ENCODE measurements around the gene TAAR9. TPM values are rescaled to one million over a fixed set of nuclear protein-coding genes. Genes with fewer than 3 reads are reported as not detected.

TAAR9 gene
- total RNA-seq: not detected

DNA sequence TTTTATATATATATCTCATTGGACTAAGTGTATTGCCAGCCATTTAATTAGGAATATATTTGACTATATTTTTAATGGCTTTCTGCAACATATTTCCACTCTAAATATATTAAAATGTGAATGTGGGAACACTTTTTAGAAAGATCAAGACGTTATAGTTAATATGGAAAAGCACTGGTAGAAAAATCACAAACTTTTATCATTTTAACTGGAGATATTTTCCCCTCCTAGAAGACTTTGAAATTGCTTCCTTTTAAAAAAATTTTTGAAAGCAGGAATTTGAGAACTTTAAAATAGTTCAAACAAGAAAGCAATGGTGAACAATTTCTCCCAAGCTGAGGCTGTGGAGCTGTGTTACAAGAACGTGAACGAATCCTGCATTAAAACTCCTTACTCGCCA is at the start of gene TAAR9:
TSS of gene TAAR9 (plus strand) at position 301 of the 400 bp plus-strand sequence. CDS start at position 314, 13 bp downstream.
- intact Hi-C loops (cut with DNase I, micrococcal nuclease): loop anchor here in 1 of 2 experiments (10.0 kb wide), 1 partner anchor 127 kb away; no protein-coding TSS in a partner anchor
- Mint-ChIP-seq H3K27me3 (peaks cover 18% of the 10 kb centered on the region), H3K9me3 (ENCODE audit: low read depth) (no peaks in the 10 kb centered on the region), H3K36me3 (ENCODE audit: low read depth) (no peaks in the 10 kb centered on the region), H3K27ac (no peak within 1 kb of the TSS), H3K4me1 (no peaks in the 10 kb centered on the region), H3K4me3 (no peak within 1 kb of the TSS)
- ATAC-seq (no peak), DNase-seq (no peak)
- ChIA-PET CTCF (interaction anchor here (0.6 to 1.5 kb wide), 2 partner anchors 261 to 1548 kb away, joined by 3 to 6 read pairs; partner anchors contain the start of gene SLC18B1), POLR2A (no interaction called here)

GRCh38 chr6:132489376-132489775 is 48.7 kb upstream of the TAAR9 start:
- ATAC-seq (no peak), DNase-seq (no peak)
- CTCF ChIA-PET: interaction anchor here (1.2 to 10.5 kb wide), 2 partner anchors 41 to 209 kb away, joined by 3 to 228 read pairs; no protein-coding TSS in a partner anchor
- no peaks in the 10 kb centered on the region for H3K27me3 Mint-ChIP-seq
- H3K4me1 Mint-ChIP-seq: peaks cover 17% of the 10 kb centered on the region
- POLR2A ChIA-PET: no interaction called here
- intact Hi-C loops (cut with DNase I, micrococcal nuclease): loop anchor here in 1 of 2 experiments (10.0 kb wide), 1 partner anchor 565 kb away; no protein-coding TSS in a partner anchor
- H3K9me3 Mint-ChIP-seq (ENCODE audit: low read depth): peaks cover 1% of the 10 kb centered on the region
- H3K4me3 Mint-ChIP-seq: no peak overlapping the region
- peaks cover 13% of the 10 kb centered on the region for H3K36me3 Mint-ChIP-seq (ENCODE audit: low read depth)
- H3K27ac Mint-ChIP-seq: no peak overlapping the region

DNA sequence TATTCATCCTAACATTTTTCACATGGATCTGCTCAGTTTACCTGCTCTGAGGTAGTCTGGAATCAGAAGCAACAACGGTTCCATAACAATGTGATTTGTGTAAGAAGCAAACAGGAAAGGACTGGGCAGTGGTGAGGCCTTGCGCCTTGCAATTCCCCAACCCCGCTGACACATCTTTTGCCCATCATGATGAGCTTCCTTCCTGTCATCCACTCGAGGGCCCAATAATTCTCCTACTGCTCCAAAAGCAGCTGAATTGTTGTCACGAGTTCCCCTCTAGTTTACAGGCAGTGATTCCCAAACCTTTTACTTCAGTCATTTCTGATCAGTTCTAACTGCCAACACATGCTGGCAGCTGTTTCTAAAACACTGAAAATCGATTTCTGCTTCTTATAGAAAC is 48.1 kb upstream of the TAAR9 start:
- H3K27me3 Mint-ChIP-seq: no peaks in the 10 kb centered on the region
- intact Hi-C loops (cut with DNase I, micrococcal nuclease): no loop called here
- ATAC-seq (no peak), DNase-seq (no peak)
- peaks cover 19% of the 10 kb centered on the region for H3K36me3 Mint-ChIP-seq (ENCODE audit: low read depth)
- H3K4me3 Mint-ChIP-seq: no peak overlapping the region
- H3K4me1 Mint-ChIP-seq: peaks cover 24% of the 10 kb centered on the region
- H3K27ac Mint-ChIP-seq: no peak overlapping the region
- POLR2A ChIA-PET: no interaction called here
- CTCF ChIA-PET: interaction anchor here (1.2 to 10.5 kb wide), 2 partner anchors 41 to 210 kb away, joined by 3 to 228 read pairs; no protein-coding TSS in a partner anchor
- H3K9me3 Mint-ChIP-seq (ENCODE audit: low read depth): peaks cover 7% of the 10 kb centered on the region

DNA sequence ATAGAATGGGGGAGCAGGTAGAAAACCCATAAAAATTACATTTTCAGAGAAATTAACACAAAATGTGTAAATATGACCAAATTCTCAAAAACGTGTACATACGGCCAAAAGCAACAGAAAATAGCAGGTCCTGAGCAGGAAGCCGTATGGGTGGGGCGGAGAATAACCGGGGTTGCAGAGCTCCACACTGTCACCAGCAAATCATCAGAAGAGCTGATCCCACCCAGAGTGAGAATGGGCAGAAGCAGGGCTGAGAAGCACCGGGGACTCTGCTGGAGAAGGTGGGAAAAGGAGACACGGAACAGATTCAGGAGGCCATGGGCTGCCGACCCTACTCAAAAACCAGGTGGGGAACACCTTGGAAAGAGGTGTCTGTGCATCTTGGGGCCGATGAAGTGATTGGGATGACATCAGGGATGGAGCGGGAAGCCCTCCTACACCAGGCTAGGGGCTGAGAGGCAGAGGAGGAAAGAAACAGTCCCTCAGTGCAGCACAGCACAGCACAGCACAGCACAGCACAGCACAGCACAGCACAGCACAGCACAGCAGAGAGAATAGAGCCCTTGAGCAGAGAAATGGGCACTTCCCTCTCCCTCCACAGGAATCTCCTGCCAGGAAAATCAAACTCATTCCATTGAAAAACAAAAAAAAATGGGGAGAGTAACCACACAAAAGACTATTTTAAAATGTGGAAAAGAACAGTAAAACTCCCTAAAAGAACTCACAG is 47.4 kb upstream of the TAAR9 start:
- Mint-ChIP-seq H3K27me3 (no peaks in the 10 kb centered on the region), H3K36me3 (ENCODE audit: low read depth) (peaks cover 20% of the 10 kb centered on the region), H3K27ac (no peak overlapping the region), H3K9me3 (ENCODE audit: low read depth) (peaks cover 7% of the 10 kb centered on the region), H3K4me1 (peaks cover 30% of the 10 kb centered on the region), H3K4me3 (no peak overlapping the region)
- CTCF ChIA-PET: interaction anchor here (1.2 to 10.5 kb wide), 2 partner anchors 40 to 211 kb away, joined by 3 to 228 read pairs; no protein-coding TSS in a partner anchor
- POLR2A ChIA-PET: no interaction called here
- intact Hi-C loops (cut with DNase I, micrococcal nuclease): no loop called here
- ATAC-seq: no peak
- DNase-seq: no peak

DNA sequence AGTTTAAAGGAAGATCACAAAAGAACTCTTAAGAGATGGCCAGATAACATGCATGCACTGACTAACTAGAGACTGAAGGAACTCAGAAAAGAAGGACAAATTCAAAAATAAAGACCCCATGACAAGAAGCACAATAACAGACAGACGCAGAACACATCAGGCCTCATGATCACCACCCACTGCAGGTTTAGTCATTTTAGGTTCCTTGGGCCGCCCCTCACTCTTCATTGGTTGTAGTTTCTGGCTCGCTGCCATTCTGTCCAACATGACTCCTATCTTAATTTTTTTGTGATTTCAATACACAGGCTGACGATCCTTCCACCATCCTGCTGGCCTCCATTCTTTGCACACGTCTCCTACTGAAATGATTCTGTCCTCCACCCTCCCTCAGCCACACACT is 46.8 kb upstream of the TAAR9 start:
- no peak for ATAC-seq
- intact Hi-C loops (cut with DNase I, micrococcal nuclease): no loop called here
- DNase-seq: peak; percentile 52
- no peaks in the 10 kb centered on the region for H3K27me3 Mint-ChIP-seq
- H3K9me3 Mint-ChIP-seq (ENCODE audit: low read depth): peaks cover 7% of the 10 kb centered on the region
- no peak overlapping the region for H3K4me3 Mint-ChIP-seq
- no peak overlapping the region for H3K27ac Mint-ChIP-seq
- POLR2A ChIA-PET: no interaction called here
- CTCF ChIA-PET: interaction anchor here (1.3 kb wide), 1 partner anchor 193 kb away, joined by 3 read pairs; no protein-coding TSS in a partner anchor
- peaks cover 36% of the 10 kb centered on the region for H3K4me1 Mint-ChIP-seq
- peaks cover 20% of the 10 kb centered on the region for H3K36me3 Mint-ChIP-seq (ENCODE audit: low read depth)

DNA sequence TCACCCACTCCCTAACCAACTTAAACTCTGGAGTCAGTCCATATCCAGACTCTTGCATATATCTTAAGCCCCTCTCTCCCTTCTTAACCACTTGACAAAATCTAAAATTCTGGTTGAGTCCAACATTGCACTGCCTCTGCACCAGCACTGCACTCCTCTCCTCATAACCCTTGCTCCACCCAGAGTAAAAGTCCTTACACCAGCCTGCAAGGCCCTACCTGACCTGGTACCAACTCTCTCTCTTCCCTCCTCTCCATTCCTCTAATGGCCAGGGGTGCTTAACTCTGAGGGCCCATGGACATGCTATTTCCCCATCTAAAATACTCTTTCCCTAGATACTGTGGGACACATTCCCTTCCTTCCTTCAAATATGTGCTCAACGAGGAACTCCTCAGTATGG is 46.2 kb upstream of the TAAR9 start:
- CTCF ChIA-PET: interaction anchor here (1.3 kb wide), 1 partner anchor 194 kb away, joined by 3 read pairs; no protein-coding TSS in a partner anchor
- no peaks in the 10 kb centered on the region for H3K27me3 Mint-ChIP-seq
- intact Hi-C loops (cut with DNase I, micrococcal nuclease): no loop called here

DNA sequence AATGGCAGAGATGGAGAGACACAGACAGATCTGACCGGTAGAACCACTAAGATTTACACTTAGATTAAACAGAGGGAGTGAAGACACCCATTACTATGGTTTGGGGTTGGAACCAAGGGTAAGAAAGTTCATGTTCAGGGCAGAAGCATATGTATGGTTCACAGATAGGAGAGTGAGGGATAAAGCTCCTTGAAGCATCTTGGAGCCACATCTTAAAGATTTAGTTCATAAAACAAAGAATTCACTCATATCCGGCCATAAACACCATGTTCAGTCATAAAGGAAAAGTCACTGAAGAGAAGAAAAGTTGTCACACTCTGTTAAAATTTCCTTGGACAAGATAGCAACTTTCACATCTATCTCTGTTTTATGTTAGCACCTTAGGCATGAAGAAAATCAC is 43.1 kb upstream of the TAAR9 start:
- Mint-ChIP-seq H3K4me3 (no peak overlapping the region), H3K4me1 (peaks cover 39% of the 10 kb centered on the region), H3K27ac (peak overlapping the region; percentile 14), H3K27me3 (no peaks in the 10 kb centered on the region), H3K9me3 (ENCODE audit: low read depth) (peaks cover 7% of the 10 kb centered on the region), H3K36me3 (ENCODE audit: low read depth) (peaks cover 36% of the 10 kb centered on the region)
- DNase-seq (no peak), ATAC-seq (peak; percentile 81)
- CTCF ChIA-PET: interaction anchor here (1.1 to 4.2 kb wide), 3 partner anchors 10 to 215 kb away, joined by 5 to 32 read pairs (median 23); partner anchors contain the start of gene STX7
- POLR2A ChIA-PET: no interaction called here
- intact Hi-C loops (cut with DNase I, micrococcal nuclease): no loop called here

More for the DNA sequence above, 46.2 kb upstream of the TAAR9 start:
- DNase-seq (no peak), ATAC-seq (no peak)
- Mint-ChIP-seq H3K36me3 (ENCODE audit: low read depth) (peaks cover 20% of the 10 kb centered on the region), H3K4me1 (peaks cover 40% of the 10 kb centered on the region), H3K27ac (no peak overlapping the region), H3K9me3 (ENCODE audit: low read depth) (peaks cover 7% of the 10 kb centered on the region), H3K4me3 (no peak overlapping the region)
- POLR2A ChIA-PET: no interaction called here

GRCh38 chr6:132495604-132496079 is 42.4 kb upstream of the TAAR9 start:
- H3K27me3 Mint-ChIP-seq: no peaks in the 10 kb centered on the region
- POLR2A ChIA-PET: no interaction called here
- peak; percentile 39 for ATAC-seq

DNA sequence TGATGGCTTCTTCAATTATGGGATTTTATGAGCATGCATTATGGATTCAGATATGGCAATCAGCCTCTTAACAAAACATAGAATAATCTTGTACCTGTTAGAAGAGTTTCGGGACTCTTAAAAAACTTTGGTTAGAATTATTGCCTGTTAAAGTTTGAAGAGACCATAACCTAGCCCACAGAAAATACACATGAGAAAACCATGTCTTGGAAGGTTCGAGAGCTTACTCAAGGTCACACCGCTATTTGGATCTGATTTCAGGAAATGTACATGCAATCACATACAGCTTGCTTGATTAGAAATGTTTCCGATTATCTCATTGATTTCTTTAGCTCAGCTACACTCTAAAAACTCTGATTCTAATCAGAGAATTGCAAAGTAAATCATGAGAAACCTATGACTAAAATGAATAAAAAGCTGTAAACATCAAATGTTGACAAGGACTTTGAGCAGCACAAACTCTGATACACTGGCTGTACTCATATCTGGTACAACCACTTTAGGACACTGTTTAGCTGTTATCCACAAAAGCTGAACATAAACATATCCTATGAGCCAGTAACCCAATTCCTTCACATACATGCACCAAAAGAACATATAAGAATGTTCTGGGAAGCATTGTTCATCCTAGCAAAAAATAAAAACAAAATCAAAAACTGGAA is 41.4 kb upstream of the TAAR9 start:
- ATAC-seq: no peak
- H3K27ac Mint-ChIP-seq: no peak overlapping the region
- ChIA-PET POLR2A (no interaction called here), CTCF (interaction anchor here (1.1 to 4.2 kb wide), 5 partner anchors 9 to 217 kb away, joined by 3 to 32 read pairs (median 5); no protein-coding TSS in a partner anchor)
- DNase-seq: no peak
- peaks cover 7% of the 10 kb centered on the region for H3K9me3 Mint-ChIP-seq (ENCODE audit: low read depth)
- H3K4me3 Mint-ChIP-seq: no peak overlapping the region
- peaks cover 46% of the 10 kb centered on the region for H3K36me3 Mint-ChIP-seq (ENCODE audit: low read depth)
- intact Hi-C loops (cut with DNase I, micrococcal nuclease): no loop called here
- H3K27me3 Mint-ChIP-seq: no peaks in the 10 kb centered on the region
- peaks cover 44% of the 10 kb centered on the region for H3K4me1 Mint-ChIP-seq

More at GRCh38 chr6:132495604-132496079, 42.4 kb upstream of the TAAR9 start:
- Mint-ChIP-seq H3K4me3 (no peak overlapping the region), H3K4me1 (peaks cover 44% of the 10 kb centered on the region), H3K36me3 (ENCODE audit: low read depth) (peaks cover 41% of the 10 kb centered on the region), H3K27ac (peak overlapping the region; percentile 27), H3K9me3 (ENCODE audit: low read depth) (peaks cover 7% of the 10 kb centered on the region)
- intact Hi-C loops (cut with DNase I, micrococcal nuclease): no loop called here
- CTCF ChIA-PET: interaction anchor here (1.0 to 4.2 kb wide), 6 partner anchors 8 to 216 kb away, joined by 3 to 32 read pairs (median 4); partner anchors contain the start of gene STX7
- no peak for DNase-seq

GRCh38 chr6:132498638-132499037 is 39.4 kb upstream of the TAAR9 start:
- CTCF ChIA-PET: no interaction called here
- no peak overlapping the region for H3K4me3 Mint-ChIP-seq
- intact Hi-C loops (cut with DNase I, micrococcal nuclease): no loop called here

DNA sequence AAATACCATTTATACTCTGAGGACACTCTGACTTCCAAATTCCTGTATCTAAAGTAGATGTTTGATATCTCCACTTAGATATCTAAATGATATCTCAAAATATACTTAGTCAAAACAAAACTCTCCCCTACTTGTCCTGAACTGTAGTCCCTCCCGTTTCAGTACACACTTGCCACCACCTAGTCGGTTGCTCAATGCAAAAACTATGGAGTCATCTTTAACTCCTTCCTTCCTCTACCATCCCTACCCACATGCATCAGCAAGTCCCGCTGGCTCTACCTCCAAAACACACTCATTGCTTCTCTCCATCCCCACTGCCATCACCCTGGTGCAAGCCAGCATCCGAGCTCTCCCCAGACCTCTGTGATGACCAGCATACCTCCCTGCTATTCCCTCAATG is 38.3 kb upstream of the TAAR9 start:
- ChIA-PET POLR2A (no interaction called here), CTCF (interaction anchor here (2.3 kb wide), 1 partner anchor 220 kb away, joined by 6 read pairs; no protein-coding TSS in a partner anchor)
- DNase-seq (no peak), ATAC-seq (no peak)
- Mint-ChIP-seq H3K27me3 (no peaks in the 10 kb centered on the region), H3K4me1 (peaks cover 44% of the 10 kb centered on the region), H3K9me3 (ENCODE audit: low read depth) (peaks cover 2% of the 10 kb centered on the region), H3K36me3 (ENCODE audit: low read depth) (peaks cover 41% of the 10 kb centered on the region), H3K4me3 (no peak overlapping the region), H3K27ac (no peak overlapping the region)
- intact Hi-C loops (cut with DNase I, micrococcal nuclease): no loop called here

More at GRCh38 chr6:132498638-132499037, 39.4 kb upstream of the TAAR9 start:
- peaks cover 41% of the 10 kb centered on the region for H3K4me1 Mint-ChIP-seq
- H3K36me3 Mint-ChIP-seq (ENCODE audit: low read depth): peaks cover 47% of the 10 kb centered on the region
- peaks cover 7% of the 10 kb centered on the region for H3K9me3 Mint-ChIP-seq (ENCODE audit: low read depth)
- no peak for ATAC-seq
- POLR2A ChIA-PET: no interaction called here
- no peak for DNase-seq
- H3K27ac Mint-ChIP-seq: no peak overlapping the region
- no peaks in the 10 kb centered on the region for H3K27me3 Mint-ChIP-seq

All from activated CD4-positive, alpha-beta T cell treated with anti-CD3 and anti-CD28 coated beads for 36 hours (primary cell).